Activated gamma-delta T cell treated with anti-CD3 and anti-CD28 coated beads, Interleukin-2, amount 50 U/mL, for 16 hours (primary cell): ENCODE measurements around the gene ANKS1B.

ENCODE experiments used
- DNase-seq: peaks from one replicate; pipeline ENCODE4 v3.0.0-alpha.2; 2020; ENCODE audit warnings: low read depth

Gene ANKS1B

GRCh38 chr12:98730412-98730811 lies 1254.3 kb downstream of the ANKS1B start:
- no peak for DNase-seq

DNA sequence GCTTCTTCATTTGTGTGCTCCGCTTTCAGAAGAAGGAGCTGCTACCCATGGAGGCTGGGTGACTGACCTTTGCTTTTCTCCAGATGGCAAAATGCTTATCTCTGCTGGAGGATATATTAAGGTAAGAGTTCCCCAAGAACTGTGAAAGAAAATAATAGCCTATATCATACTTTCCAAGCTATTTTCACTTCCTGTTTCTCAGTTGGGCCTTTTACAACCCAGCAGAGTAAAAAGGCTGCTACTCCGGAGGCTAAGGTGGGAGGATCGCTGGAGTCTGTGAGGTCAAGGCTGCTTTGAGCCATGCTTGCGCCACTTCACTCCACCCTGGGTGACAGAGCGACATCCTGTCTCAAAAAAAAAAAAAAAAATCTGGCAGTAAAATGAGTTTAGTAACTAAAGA lies 1257.5 kb downstream of the ANKS1B start:
- DNase-seq: no peak

DNA sequence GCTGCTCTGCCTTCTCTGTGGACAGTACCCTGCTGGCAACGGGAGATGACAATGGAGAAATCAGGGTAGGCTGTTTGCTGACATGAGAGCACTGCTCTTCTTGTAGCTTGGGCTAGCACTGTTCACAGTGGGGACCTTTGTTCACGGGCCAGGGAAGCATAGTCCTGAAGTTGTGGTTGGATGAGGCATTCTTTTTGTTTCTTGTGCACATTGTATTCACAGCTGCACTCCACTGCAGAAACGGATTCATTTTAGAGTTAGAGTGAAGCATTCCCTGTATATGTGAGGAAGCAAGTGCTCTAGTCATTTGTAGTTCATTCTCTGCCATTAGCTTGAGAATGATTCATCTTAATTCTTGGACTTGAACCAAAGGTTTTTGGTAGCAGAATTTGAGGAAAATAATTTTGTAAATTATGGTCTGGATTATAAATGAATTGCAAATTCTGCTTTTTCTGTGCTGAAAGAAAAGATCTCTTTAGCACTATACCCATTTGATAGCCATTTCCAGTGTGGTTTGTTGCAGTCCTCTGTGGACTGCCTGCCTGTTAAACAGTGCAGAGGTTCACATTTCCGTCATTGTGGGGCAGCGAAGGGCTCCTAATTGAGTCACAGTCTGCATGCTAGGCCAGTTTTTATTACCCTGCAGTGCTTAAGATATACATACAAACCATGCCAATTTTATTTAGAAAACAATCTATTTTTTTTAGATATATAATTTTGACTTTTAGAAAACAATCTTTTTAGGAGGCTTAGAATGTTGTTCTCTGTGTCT lies 1259.1 kb downstream of the ANKS1B start:
- DNase-seq: no peak

- DNase-seq: no peak
Measured at GRCh38 chr12:98724384-98725155, 1260.2 kb downstream of the ANKS1B start.

DNA sequence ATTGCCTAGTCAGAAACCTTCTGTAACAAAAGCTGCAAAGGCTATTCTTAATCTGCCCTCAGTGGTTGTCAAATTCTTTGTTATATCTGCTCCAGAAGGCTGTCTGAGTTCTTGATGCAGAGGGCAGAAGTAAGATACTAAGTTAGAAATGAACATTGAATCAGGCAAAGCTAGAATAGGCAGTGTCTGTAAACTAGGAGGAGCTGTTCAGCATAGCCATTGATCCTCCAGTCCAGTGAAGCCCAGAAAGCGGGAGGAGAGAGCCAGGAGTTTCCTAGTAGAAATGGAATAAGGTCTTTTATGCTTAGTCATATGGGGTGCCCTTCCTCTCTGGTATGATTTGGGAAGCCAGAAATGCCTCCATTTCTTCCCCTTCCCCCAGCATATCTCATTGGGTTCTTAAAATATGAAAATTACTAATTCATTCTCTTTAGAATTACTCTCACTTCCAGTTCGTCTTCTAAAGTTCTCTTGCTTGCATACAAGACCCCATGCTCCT lies 1263.5 kb downstream of the ANKS1B start:
- no peak for DNase-seq

GRCh38 chr12:98719515-98720504 lies 1264.9 kb downstream of the ANKS1B start:
- no peak for DNase-seq

- DNase-seq: no peak
Measured at GRCh38 chr12:98714426-98714825, 1270.3 kb downstream of the ANKS1B start.

DNA sequence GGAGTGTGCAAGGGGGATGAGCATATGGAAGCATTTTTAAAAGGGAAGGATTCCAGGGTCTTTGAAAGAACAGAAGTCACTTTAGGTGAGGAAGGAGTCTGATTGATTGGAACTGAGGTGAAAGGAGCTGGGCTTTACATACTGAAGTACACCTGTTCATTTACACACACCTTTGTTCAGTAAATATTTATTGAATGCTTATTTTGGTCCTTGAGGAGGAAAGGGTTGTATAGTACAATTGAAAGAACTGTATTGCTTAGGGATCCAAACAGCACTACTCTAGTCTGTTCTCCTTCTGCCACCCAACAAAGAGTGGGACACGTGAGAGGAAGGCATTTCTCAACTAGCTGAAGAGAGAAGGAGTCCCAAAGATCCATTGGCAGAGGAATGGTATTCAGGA lies 1275.7 kb downstream of the ANKS1B start:
- DNase-seq: no peak

DNA sequence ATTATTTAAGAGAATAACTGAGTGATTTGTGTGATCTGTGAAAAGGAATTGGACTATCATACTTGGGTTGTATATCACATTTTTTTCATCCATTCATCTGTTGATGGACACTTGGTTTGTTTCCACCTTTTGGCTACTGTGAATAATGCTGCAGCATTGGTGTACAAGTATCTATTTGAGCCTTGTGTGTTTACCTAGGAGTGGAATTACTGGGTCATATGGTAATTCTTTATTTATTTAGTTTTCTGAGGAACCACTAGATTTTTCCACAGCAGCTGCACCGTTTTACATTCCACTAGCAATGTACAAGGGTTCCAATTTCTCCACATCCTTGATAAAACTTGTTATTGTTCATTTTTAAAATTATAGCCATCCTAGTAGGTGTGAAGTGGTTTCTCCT lies 1283.6 kb downstream of the ANKS1B start:
- DNase-seq: no peak

DNA sequence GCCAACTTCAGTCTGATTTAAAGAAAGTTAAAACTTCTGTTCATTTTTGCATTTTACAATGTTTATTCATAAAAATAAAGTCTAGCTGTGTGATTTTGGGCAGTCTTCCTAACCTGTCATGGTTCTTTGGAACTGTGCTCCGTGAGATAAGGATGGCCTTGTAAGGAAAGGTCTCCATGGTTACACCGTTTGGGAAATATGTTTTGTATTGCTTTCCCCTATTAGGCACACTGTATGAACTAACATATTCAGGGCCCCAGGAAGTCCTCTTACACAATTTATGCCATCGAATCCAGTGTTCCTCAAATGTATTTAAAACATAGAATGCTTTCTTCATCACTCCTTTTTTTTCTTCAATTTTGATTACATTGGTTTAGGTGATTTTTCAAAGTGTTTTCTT lies 1285.2 kb downstream of the ANKS1B start:
- DNase-seq: no peak

GRCh38 chr12:98698603-98699463 lies 1285.9 kb downstream of the ANKS1B start:
- no peak for DNase-seq

DNA sequence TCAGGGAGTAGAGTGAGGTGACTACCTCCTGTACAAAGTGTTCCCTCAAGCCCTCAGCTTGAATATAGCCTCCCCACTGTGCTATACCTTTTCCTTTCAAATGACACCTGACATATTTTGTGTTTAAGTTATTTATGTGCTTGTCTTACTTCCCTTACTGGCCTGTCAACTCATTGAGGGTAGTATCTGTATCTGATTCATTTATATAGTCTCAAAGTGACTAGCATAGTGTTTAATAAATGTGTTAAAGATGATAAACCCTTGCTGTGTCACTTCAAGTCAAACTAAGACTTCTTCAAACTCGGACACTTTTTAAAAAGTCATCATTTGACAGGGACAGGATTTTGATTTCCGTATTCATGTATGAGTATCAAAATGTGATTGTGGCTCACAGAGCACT lies 1287.5 kb downstream of the ANKS1B start:
- no peak for DNase-seq

DNA sequence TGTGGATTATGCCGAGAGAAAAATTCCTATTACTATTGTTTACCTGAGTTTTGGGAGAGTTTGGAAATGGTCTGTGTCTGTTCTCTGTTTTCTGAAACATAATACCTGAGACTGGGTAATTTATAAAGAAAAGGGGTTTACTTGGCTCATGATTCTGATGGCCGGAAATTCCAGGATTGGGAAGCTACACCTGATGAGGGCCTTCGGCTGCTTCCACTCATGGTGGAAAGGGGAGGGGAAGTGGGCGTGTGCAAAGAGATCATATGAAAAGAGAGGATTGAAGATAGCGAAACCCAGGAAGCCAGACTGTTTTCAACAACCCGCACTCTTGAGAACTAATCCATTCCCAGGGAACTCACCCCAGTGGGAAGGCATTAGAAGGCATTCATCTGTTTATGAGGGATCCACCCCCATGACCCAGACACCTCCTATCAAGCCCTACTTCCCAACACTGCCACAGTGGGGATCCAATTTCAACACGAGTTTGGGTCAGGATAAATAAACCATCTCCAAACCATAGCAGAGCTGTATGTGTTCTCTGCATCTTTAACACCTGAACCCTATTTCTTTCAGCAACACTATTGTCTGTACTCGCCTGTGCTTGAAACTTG lies 1288.6 kb downstream of the ANKS1B start:
- DNase-seq: no peak

DNA sequence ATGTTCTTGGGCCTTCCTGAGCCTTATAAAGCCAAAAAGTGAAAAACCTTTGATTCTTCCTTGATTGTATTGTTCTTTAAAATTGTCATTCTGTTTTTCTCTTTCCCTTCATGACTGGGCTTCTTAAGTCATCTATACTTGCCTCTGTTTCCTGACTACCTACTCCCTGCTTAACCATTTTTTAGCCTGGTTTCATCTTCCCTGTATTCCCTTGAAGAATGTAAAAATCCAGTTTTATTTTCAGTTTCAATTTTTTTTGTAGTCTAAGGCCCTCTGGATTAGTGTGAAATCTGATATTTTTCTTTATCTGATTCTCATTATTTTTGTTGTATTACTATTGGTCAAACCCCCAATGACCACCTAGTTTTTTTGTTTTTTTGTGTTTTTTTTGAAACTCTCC lies 1293.4 kb downstream of the ANKS1B start:
- DNase-seq: no peak

GRCh38 chr12:98686603-98687002 lies 1298.1 kb downstream of the ANKS1B start:
- no peak for DNase-seq
